A172 (cell line): Measurements from ENCODE around the gene AQP5. TPM values are rescaled to one million over a fixed set of nuclear protein-coding genes. Genes with fewer than 3 reads are reported as not detected.
A peak's percentile ranks its signal among the peaks of the same experiment; 100 is the strongest.

Experiments used
- DNase-seq: peaks from one replicate; pipeline ENCODE4 v3.0.0-alpha.2; 2015; ENCODE audit warnings: low spot score
- total RNA-seq: library from RNA; depleted of rRNA; stranded (reverse); fragments of >200 nt; shearing (Covaris generic); gene quantifications from 2 replicates; pipeline ENCODE4 v1.2.3, GENCODE V29; 2014

Gene AQP5
- total RNA-seq, 1 experiment from 2014 or later, result 0.07 TPM

DNA sequence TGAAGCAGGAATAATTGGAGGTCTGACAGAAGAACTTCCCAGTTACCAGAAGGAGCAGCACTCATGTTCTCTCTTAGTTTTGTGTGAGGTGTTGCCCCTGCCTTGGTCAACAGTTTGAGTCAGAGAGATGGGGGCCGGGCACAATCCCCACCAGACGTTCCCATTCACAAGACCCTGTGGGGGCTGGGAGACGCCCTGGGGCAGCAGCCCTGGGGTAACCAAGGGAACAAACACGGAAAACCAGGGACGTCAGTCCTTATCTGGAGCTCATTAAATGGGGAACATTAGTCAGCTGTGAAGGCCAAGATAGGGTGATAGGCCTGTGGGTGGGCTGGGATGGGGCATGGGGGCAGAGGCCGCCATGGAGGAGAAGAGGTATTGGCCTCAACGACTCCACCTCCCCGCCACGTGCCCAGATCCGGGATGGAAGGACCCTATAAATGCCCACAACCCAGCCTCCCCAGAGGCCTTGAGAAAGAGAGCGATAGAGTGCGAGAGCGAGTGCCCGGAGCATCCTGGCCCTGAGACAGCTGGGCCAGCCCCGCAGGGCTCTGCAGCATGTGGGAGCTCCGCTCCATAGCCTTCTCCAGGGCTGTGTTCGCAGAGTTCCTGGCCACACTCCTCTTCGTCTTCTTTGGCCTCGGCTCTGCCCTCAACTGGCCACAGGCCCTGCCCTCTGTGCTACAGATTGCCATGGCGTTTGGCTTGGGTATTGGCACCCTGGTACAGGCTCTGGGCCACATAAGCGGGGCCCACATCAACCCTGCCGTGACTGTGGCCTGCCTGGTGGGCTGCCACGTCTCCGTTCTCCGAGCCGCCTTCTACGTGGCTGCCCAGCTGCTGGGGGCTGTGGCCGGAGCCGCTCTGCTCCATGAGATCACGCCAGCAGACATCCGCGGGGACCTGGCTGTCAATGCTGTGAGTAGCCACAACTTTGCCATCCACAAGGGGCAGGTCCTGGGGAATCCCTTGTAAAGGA lies 11.1 kb upstream of the AQP5 start, which contains the start of gene AQP2:
Gene AQP2, plus strand, starts transcription at position 465 of the 979 bp plus-strand sequence. Its CDS starts 94 bp downstream, at position 559.
- no peak for DNase-seq

DNA sequence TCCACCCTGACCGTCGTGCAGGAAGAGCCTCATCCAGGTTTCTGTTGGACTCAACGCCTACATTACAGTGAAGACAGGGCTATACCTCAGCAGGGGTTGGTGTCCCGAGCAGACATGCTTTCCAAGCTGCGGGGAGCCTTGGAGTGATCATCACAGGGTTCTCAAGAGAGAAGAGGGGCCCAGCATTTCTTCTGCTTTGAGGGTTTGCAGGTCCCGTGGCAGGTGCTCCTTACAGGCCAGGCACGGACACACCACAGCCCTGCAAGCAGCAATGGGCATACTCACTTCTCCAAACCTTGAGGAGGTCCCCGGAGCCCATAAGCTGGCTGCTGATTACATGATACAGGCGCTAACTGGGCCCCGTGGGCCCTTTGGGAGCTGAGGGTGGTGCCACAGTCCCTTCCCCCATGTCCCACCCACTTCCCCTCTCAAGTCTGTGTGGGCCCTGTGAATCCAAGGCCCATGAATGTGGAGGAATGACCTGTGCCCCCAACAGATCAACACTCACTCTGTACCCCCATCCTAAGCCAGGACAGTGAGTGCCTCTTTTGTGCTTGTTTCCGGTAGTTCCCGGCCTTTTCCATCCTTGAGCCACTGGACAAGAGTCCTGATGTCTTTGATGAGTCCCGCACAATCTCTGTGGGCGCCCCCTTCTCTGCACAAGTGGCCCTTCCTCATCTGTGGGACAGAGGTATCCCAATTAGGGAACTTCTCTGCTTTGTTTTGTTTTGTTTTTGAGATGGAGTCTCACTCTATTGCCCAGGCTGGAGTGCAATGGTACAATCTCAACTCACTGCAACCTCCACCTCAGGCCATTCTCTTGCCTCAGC lies 10.0 kb upstream of the AQP5 start:
- no peak for DNase-seq

DNA sequence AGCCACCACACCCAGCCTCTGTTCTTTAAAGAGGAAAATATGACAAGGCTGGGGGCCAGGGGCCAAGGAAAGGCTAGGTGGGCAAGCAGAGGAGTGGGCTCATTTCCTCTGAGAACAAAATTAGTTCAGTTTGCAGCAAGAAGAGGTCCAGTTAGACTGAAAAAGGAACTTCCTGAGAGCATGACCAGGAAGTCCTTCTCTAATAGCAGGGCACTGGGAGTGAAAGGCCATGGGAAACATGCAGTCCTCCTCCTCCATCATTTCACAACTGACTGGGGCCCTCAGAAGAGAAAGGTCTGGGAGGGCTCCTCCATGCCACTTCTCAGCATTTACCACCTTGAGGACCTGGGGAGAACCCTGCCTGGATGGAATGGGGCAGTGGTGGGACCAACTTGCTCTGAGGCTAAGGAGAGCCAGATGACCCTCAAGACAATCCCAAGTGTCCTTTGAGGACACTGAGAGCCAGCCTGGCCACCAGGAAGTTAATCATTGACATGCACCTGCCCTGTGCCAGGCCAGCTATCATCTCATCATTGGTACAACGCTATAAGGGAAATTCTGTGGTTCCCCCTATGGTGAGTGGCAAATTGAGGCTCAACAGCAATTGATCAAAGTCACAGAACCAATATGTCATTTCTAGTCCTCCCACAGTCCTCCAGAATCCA lies 9.1 kb upstream of the AQP5 start:
- no peak for DNase-seq

DNA sequence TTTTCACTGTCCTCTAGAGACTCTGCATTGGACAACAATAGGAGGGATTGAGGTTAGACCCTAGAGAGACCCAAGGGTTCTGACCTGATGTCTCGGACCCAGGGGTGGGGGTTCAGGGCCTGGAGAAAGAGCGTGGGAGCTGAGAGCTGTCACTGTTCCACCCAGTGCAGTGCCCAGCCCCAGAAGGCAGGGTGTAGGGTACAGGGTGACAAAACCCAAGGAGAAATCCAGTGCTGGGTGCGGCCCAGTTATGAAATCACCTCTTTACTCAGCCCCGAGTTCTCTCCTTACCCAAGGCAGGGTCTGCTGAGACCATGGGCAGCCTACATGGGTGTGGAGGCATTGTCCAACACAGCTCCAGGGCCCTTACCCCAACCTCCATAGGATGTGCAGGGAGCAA lies 8.5 kb upstream of the AQP5 start:
- no peak for DNase-seq

DNA sequence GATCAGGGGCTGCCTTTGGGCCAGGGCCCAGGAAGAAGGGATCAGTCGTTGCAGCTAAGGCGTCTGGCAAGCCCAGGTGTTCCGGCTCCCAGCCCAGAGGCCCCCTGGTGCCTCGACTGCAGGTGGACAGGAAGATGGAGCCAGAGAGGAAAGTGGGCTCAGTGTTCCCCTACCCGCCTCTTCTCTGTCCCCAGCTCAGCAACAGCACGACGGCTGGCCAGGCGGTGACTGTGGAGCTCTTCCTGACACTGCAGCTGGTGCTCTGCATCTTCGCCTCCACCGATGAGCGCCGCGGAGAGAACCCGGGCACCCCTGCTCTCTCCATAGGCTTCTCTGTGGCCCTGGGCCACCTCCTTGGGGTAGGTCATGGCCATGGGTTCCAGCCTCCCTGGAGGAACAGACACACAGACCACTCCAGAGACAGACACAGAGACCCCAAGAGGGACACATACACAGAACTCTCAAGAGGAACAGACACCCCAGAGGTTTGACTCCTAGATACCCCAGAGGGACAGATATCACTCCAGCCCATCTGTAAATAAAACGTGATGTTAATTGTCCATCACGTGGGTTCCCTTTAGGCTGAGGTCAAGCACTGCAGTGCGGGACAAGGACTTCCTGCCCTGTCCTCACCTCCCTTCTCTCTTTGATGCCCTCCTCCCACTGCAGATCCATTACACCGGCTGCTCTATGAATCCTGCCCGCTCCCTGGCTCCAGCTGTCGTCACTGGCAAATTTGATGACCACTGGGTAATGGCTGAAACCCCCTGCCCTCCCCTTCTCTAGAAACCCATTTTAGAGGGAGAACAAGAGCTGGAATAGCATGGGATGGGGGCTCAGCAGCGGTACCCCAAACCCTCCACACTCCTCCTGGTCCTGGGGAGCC lies 7.5 kb upstream of the AQP5 start:
- no peak for DNase-seq

DNA sequence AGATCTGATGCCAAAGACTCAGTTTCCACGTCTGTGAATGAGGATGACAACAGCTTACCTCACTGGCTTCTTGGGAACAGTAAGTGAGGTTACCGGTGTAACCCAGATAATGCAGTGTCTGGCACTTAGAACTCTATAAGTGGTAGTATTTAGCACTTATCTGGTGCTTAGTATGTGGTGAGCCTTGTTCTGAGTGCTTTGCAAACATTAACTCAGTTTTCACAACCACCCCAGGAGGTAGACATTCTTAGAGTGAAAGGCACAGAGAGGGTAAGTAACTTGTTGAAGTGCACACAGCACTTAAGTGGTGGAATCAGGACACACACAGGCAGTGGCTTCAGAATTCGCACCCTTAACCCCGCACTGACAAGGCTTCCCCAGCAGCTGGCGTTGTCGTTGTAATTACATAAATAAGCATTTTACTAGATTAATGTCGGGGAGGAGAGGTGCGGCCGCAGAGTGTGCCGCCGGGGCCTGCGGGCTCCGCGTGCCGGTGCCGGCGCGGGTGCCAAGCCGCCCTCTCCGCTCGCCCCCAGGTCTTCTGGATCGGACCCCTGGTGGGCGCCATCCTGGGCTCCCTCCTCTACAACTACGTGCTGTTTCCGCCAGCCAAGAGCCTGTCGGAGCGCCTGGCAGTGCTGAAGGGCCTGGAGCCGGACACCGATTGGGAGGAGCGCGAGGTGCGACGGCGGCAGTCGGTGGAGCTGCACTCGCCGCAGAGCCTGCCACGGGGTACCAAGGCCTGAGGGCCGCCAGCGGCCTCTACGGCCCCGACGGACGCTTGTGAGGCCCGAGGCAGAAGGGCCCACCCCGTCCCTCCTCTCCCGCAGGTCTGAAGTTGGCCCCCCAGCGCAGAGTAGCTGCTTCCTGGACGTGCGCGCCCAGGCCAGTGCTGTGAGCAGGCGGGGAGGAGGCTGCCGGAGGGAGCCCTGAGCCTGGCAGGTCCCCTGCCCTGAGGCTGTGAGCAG lies 6.5 kb upstream of the AQP5 start:
- DNase-seq, result no peak

DNA sequence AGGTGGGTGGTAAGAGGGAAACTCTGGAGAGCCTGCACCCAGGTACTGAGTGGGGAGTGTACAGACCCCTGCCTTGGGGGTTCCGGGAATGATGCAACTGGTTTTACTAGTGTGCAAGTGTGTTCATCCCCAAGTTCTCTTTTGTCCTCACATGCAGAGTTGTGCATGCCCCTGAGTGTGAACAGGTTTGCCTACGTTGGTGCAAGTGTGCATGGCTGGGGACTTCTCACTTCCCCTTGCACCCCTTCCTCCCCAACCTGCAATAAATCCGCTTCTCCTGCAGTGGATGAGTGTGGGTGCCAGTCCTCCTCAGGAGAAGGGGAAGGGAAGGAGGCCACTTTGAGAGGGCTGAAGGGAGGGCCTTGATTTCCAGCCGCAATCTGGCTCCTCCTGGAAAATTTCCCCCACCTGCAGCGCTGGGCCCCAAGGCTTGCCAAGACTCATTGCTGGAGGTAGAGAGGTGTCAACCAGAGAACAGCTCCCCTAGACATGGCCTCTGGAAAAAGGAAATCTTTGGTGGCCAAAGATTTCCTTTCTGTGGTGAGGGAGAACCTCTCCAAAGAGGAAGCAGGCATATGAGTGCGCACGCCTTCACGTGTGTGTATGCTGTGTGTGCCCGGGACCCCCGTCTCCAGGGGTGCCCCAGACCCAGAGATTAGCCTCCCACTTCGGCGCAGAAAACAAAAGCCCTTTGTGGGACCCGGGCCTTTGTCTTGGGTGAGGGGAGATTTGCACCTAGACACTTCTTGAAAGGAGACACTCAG lies 5.6 kb upstream of the AQP5 start:
- no peak for DNase-seq

DNA sequence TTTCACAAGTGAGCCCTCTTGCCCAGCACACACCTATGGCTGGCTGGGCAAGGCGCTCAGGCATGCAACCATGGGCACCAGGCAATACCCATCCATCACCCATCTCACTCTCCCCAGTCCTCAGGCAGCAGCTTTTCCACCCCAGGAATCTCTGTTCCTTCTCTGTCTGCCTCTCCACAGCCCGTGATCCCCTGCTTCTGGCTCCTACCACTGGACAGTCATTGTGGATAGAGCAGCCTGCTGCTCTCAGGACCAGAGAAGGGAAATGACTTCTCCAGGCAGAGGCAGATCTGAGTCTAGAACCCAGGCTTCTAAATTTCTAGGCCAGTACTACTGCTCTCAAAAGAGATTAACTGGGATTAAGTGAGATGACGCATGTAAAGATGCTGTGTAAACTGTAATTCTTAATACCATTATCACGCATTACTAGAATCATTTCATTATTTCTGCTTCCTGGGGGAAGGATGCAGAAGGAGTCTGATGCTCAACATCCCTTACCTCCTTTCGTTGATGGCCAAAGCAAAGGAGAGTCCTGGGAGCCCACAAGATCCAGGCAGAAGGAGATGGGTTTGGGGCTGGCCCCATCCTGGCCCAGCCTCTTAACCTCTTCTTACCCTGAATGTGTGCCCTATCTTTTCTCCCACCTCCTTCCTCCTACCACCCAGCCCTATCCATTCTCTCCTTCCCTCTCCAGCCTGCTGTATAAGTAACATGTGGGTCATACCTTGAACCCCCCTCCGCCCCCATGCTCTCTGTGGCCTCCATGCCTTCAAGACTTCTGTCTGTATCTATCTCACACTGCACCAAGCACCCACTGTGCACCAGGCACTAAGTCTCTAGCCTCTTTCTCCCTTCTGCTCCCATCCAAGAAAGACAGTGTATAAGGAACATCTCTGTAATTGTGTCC lies 4.8 kb upstream of the AQP5 start:
- DNase-seq, result no peak

DNA sequence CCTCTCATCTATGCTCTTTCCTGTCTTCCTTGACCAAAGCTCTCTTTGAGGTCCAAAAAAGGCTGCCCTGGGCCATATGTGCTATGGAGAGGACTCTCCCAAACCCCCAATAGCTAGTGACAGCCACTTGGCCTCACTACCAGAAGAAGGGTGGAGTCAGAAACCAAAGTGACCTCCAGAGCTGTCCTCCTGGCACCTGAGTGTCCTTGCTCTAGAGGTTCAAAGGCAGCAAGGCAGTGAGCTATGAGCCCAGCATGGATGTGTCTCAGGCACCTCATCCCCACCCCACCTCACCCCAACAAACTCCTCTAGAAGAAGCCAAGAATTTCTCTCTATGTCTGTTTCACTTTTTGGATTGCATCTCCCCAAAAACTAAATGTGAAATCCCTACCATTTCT lies 4.1 kb upstream of the AQP5 start:
- DNase-seq, result no peak

DNA sequence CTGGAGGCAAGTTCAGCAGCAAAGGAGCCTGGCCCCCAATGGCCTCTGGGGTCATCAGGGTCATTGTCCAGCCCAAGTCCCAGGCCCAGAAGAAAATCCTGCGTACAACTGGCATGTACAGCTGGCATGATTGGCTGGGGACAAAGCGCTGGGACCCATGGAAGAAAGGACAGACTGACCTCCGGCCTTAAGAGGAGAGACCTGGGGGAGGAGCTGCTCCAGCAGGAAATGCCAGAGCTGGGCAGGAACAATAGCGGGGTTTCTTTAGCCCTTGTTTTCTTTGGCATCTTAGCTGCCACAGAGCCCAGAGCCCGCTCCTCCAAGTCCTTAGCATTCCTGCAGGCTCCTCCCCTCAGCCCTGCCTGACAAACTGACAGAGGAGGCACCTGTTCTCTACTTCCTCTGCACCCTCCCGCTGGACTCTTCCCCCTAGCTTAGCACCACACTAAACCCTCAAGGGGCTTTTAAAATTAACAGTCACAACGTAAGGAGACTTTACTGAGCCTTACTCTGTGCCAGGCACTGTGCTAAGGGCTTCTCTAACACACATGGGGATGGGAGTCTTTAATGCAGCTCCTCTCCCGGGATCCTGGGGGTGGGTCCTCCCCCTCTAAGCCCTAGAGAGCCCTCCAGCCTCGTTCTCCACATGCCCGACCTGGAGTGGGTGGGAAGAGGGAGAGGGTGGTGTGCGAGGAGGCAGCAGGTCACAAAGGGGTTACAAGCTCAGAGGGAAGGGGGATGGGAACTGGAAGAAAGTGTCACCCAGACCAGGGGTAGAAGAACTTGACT lies 1.8 kb upstream of the AQP5 start:
- peak; percentile 93 for DNase-seq

DNA sequence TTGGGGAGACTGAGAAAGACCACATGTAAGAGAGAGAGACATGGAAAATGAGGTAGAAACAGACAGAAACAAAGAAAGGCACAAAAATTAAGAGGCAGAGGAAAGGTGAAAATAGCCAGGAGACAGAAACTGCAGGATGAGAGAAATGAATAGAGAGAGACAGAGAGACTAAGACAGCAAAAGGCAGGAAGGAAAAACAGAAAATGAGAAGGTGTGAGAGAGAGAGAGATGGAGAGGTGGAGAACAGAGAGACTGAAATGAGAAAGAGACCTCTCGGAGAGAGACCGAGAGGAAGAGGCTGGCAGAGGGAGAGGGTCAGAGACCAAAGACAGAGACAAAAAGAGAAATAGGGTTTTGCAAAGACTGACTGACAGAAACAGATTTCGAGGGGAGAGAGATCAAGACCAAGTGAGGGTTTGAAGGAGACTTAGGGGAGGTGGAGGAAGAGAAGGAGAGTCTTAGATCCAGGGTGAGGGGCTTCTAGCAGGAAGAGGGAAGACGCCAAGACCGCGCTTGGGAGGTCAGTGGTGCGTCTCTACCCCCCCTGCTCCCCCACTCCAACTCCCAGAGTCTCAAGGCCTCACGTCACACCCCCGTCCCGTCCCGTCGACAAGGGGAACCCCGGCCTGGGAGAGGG lies 1.1 kb upstream of the AQP5 start:
- DNase-seq, result no peak

DNA sequence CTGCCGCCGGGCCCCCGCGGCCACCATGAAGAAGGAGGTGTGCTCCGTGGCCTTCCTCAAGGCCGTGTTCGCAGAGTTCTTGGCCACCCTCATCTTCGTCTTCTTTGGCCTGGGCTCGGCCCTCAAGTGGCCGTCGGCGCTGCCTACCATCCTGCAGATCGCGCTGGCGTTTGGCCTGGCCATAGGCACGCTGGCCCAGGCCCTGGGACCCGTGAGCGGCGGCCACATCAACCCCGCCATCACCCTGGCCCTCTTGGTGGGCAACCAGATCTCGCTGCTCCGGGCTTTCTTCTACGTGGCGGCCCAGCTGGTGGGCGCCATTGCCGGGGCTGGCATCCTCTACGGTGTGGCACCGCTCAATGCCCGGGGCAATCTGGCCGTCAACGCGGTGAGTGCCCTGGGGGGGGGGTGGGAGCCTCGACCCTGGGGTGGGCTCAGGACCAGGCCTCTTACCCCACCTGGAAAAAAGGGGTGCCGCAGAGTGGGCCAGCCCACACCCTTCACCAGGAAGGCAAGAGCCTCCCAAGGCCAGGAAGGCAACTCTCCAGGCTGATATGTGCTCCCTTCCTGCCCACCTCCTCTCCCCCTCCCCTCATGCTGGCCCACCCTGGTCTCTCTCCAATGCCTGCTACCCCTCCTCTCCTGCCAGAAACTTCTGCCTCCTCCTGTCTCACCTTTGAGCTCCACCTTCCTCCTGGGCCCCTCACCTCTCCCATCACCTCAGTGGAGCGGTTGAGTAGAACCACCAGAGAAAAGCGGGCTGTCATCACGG lies 507 bp downstream of the AQP5 start:
- DNase-seq, result no peak

DNA sequence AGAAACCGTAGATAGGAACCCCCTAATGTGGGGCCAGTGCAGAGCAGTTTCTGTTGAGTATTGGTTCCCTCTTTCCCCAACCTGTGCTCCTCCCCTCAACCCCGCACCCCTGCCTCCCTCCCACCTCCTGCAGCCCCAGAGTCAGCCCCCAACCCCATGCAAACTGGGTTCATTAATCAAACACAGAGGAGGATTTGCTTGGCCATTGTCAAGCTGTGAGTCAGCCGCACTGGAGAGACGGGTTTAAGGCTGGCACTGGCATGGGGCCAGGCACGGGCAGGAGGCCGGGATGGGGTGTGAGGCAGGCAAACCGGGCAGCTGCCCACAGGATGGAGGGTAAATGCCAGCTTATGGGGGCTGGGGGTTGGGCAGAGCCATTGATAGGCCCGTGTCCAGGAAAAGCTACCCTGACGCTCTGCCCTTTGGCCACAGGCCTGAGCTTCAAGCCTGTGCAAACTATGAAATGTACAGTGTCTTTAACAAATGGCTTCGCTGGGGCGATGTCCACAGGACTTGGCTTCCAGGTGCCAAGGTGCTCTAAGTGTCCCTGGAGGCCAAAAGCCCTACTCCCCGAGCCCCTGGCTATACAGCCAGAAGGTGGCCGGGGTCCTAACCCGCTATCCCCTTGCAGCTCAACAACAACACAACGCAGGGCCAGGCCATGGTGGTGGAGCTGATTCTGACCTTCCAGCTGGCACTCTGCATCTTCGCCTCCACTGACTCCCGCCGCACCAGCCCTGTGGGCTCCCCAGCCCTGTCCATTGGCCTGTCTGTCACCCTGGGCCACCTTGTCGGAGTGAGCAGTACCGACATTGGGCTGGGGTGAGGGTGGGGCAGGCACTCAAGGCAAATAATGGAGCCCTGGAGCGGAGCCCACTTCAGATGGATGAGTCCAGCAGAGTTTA lies 1.4 kb downstream of the AQP5 start:
- peak; percentile 81 for DNase-seq

DNA sequence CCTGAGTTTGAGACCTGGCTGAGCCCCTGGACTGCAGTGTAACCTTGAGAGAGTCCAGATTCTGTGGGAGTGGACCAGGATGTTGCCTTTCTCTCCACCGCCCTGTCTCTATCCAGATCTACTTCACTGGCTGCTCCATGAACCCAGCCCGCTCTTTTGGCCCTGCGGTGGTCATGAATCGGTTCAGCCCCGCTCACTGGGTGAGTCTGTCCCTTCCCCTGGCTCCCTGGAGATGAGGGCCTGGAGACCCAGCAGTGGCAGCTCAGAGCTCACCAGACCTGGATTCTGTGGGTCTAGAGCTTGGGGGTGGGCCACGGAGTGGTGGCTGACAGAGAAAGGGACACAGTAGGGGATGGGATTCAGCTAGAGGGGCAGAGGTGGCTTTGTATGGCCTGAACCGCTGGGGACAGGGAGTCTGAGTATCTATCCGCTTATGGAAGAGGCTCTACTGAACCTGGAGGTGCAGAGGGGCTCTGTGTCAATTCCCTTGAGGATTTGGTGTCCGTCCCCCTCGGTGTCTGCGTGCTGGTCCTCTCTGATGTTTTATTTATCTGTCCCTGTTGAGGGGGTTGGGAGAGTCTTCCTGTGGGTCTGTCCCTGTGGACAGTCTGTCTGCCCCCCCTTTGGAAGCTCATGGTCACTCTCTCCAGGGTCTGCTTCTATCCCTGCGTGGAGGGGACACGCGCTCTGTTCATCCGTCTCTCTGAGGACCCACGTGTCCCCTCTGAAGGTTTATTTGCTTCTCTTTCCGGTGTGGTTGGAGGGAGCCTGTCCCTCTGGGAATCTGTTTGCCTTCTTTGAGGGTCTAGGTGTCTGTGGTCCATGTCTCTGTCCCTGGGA lies 2.5 kb downstream of the AQP5 start:
- DNase-seq, result no peak
